IMR-90 (cell line): ENCODE measurements around the gene VOPP1. TPM values are rescaled to one million over a fixed set of nuclear protein-coding genes. Genes with fewer than 3 reads are reported as not detected.

Experiments
- ATAC-seq: fragments of 200-7000 bp; cut with Tn5 transposase; 2 replicates; pipeline ENCODE4 v1.9.1; 2020; ENCODE audit warnings: low read depth, mild to moderate bottlenecking, moderate library complexity
- BruUV-seq: library from RNA; stranded (reverse); fragments of 400-500 nt; replicated peaks from 2 replicates; lab custom pipeline; 2021; lab: Mats Ljungman, UMichigan
- CTCF ChIA-PET: fragments of 300-600 bp; formaldehyde crosslinking; extraction: SDS; loops from one replicate; lab custom pipeline; 2021; ENCODE audit warnings: antibody characterized with exemption; lab: Yijun Ruan, JAX
- POLR2A ChIA-PET: fragments of 300-600 bp; sonication (Branson Sonifier 250); formaldehyde crosslinking; loops from one replicate; lab custom pipeline; 2022; ENCODE audit warnings: antibody characterized with exemption; ENCODE audit not compliant: unreplicated experiment; lab: Charles Lee
- DNase-seq: peaks from one replicate; pipeline ENCODE4 v3.0.0; 2013
- H2AFZ ChIP-seq: replicated peaks from 2 replicates; pipeline ENCODE3; 2013; ENCODE audit warnings: low read length, mild to moderate bottlenecking; ENCODE audit not compliant: poor library complexity
- H2AK5ac ChIP-seq: 2 replicates; pipeline ENCODE4 v1.6.1; 2013; ENCODE audit warnings: low read depth, low read length, inconsistent platforms
- H2AK9ac ChIP-seq: replicated peaks from 2 replicates; pipeline ENCODE3; 2013; ENCODE audit warnings: mild to moderate bottlenecking, low read depth, low read length, moderate library complexity; ENCODE audit not compliant: poor library complexity
- H2BK120ac ChIP-seq: 2 replicates; pipeline ENCODE4 v1.6.1; 2013; ENCODE audit warnings: low read depth, low read length, inconsistent platforms
- H2BK15ac ChIP-seq: 3 replicates; pipeline ENCODE4 v1.6.1; 2013; ENCODE audit warnings: low read depth, low read length, inconsistent platforms
- H2BK20ac ChIP-seq: 2 replicates; pipeline ENCODE4 v1.6.1; 2013; ENCODE audit warnings: low read depth, mild to moderate bottlenecking, inconsistent platforms, low read length, moderate library complexity
- H2BK5ac ChIP-seq: 2 replicates; pipeline ENCODE4 v1.6.1; 2013; ENCODE audit warnings: mild to moderate bottlenecking, low read depth, low read length, inconsistent platforms; ENCODE audit not compliant: poor library complexity, severe bottlenecking
- H3K14ac ChIP-seq: replicated peaks from 2 replicates; pipeline ENCODE4 v1.6.1; 2013; ENCODE audit warnings: low read depth, low read length, inconsistent platforms
- H3K18ac ChIP-seq: 2 replicates; pipeline ENCODE4 v1.6.1; 2013; ENCODE audit warnings: low read depth, low read length, control low read depth
- H3K23ac ChIP-seq: 2 replicates; pipeline ENCODE4 v1.6.1; 2013; ENCODE audit warnings: low read depth, low read length, inconsistent platforms
- H3K27ac ChIP-seq: 2 replicates; pipeline ENCODE4 v1.5.1; 2013; ENCODE audit warnings: mild to moderate bottlenecking, control low read depth, low read length; ENCODE audit not compliant: insufficient read depth
- H3K27me3 ChIP-seq: 2 replicates; pipeline ENCODE4 v1.6.1; 2013; ENCODE audit warnings: low read length; ENCODE audit not compliant: control insufficient read depth, insufficient read depth
- H3K36me3 ChIP-seq: 2 replicates; pipeline ENCODE4 v1.6.1; 2013; ENCODE audit warnings: low read length, mixed read lengths; ENCODE audit not compliant: control insufficient read depth, insufficient read depth
- H3K4ac ChIP-seq: 2 replicates; pipeline ENCODE4 v1.6.1; 2013; ENCODE audit warnings: low read depth, low read length, inconsistent platforms
- H3K4me1 ChIP-seq: 2 replicates; pipeline ENCODE4 v1.6.1; 2013; ENCODE audit warnings: low read length, mixed read lengths; ENCODE audit not compliant: control insufficient read depth, insufficient read depth
- H3K4me2 ChIP-seq: 2 replicates; pipeline ENCODE4 v1.6.1; 2013; ENCODE audit warnings: low read depth, mild to moderate bottlenecking, control low read depth, low read length, moderate library complexity
- H3K4me3 ChIP-seq: 2 replicates; pipeline ENCODE4 v1.5.1; 2013; ENCODE audit warnings: low read depth, mild to moderate bottlenecking, control low read depth, low read length, moderate library complexity; ENCODE audit not compliant: insufficient read depth
- H3K56ac ChIP-seq: 2 replicates; pipeline ENCODE4 v1.6.1; 2013; ENCODE audit warnings: low read length, inconsistent platforms; ENCODE audit not compliant: insufficient read depth; ENCODE audit errors: extremely low read depth
- H3K79me1 ChIP-seq, 2 experiments: 2 replicates each; pipeline ENCODE4 v1.6.1; 2013; ENCODE audit warnings: low read length in 2 of 2, inconsistent platforms in 1 of 2, low read depth in 1 of 2
- H3K9ac ChIP-seq: 2 replicates; pipeline ENCODE4 v1.6.1; 2013; ENCODE audit warnings: low read depth, low read length, control low read depth
- H3K9me1 ChIP-seq: 2 replicates; pipeline ENCODE4 v1.6.1; 2013; ENCODE audit warnings: low read length, inconsistent platforms; ENCODE audit not compliant: insufficient read depth
- H3K9me3 ChIP-seq: 2 replicates; pipeline ENCODE4 v1.6.1; 2013; ENCODE audit warnings: low read length; ENCODE audit not compliant: control insufficient read depth, insufficient read depth
- H4K20me1 ChIP-seq: 2 replicates; pipeline ENCODE4 v1.6.1; 2013; ENCODE audit warnings: low read length, inconsistent platforms; ENCODE audit not compliant: insufficient read depth
- H4K5ac ChIP-seq: 2 replicates; pipeline ENCODE4 v1.6.1; 2013; ENCODE audit warnings: mild to moderate bottlenecking, low read depth, low read length, control low read depth
- H4K8ac ChIP-seq, 2 experiments: 2 replicates each; pipeline ENCODE4 v1.6.1; 2013; ENCODE audit warnings: low read depth in 2 of 2, low read length in 2 of 2, control low read depth in 1 of 2, inconsistent platforms in 1 of 2
- H4K91ac ChIP-seq: 2 replicates; pipeline ENCODE4 v1.6.1; 2013; ENCODE audit warnings: low read depth, low read length, inconsistent platforms; ENCODE audit not compliant: insufficient read depth
- BHLHE40 ChIP-seq: fragments of 150-350 bp; IDR thresholded peaks from 2 replicates; pipeline ENCODE4 v1.6.1; 2016; ENCODE audit warnings: mild to moderate bottlenecking, low read depth, low read length
- CEBPB ChIP-seq: IDR thresholded peaks from 2 replicates; pipeline ENCODE4 v1.6.1; 2012; ENCODE audit warnings: low read depth, low read length, improper control_type of control experiment
- CHD1 ChIP-seq: IDR thresholded peaks from 2 replicates; pipeline ENCODE4 v1.6.1; 2012; ENCODE audit warnings: low read depth, low read length, improper control_type of control experiment
- FOS ChIP-seq: fragments of 150-350 bp; IDR thresholded peaks from 2 replicates; pipeline ENCODE4 v1.6.1; 2016; ENCODE audit warnings: low read depth, low read length
- MAFK ChIP-seq: IDR thresholded peaks from 2 replicates; pipeline ENCODE4 v1.6.1; 2012; ENCODE audit warnings: low read depth, low read length, improper control_type of control experiment
- MAZ ChIP-seq: IDR thresholded peaks from 2 replicates; pipeline ENCODE4 v1.6.1; 2012; ENCODE audit warnings: low read depth, mild to moderate bottlenecking, low read length, improper control_type of control experiment, moderate library complexity, borderline replicate concordance
- MXI1 ChIP-seq: IDR thresholded peaks from 2 replicates; pipeline ENCODE4 v1.6.1; 2012; ENCODE audit warnings: low read depth, mild to moderate bottlenecking, low read length, moderate library complexity, borderline replicate concordance
- NFE2L2 ChIP-seq: fragments of 150-350 bp; IDR thresholded peaks from 2 replicates; pipeline ENCODE4 v1.6.1; 2016; ENCODE audit warnings: low read depth, mild to moderate bottlenecking, low read length
- POLR2A ChIP-seq: IDR thresholded peaks from 2 replicates; pipeline ENCODE4 v1.6.1; 2012; ENCODE audit warnings: mild to moderate bottlenecking, low read depth, low read length
- RAD21 ChIP-seq: IDR thresholded peaks from 2 replicates; pipeline ENCODE4 v1.6.1; 2012; ENCODE audit warnings: low read length, improper control_type of control experiment
- RCOR1 ChIP-seq: IDR thresholded peaks from 2 replicates; pipeline ENCODE4 v1.6.1; 2012; ENCODE audit warnings: mild to moderate bottlenecking, low read length, improper control_type of control experiment; ENCODE audit not compliant: insufficient replicate concordance
- RFX5 ChIP-seq: IDR thresholded peaks from 2 replicates; pipeline ENCODE4 v1.8.0; 2012; ENCODE audit warnings: low read depth, mild to moderate bottlenecking, low read length, moderate library complexity
- SMC3 ChIP-seq: fragments of 150-350 bp; IDR thresholded peaks from 2 replicates; pipeline ENCODE4 v1.6.1; 2016; ENCODE audit warnings: low read depth, mild to moderate bottlenecking, antibody characterized with exemption, low read length, moderate library complexity
- WGBS, 2 experiments: methylation state at CpG; one replicate each; pipeline versions ENCODE4 v1.1.5 to v1.1.7; 2013; ENCODE audit warnings: missing lambda C conversion rate in 2 of 2; ENCODE audit not compliant: insufficient read length in 1 of 2; ENCODE audit errors: extremely low coverage in 2 of 2; 5-methylcytosine and 5-hydroxymethylcytosine counted together
- dilution Hi-C: fragments of 300-500 bp; cut with HindIII; formaldehyde crosslinking; loops from one replicate; pipeline ENCODE4 v1.14.3; 2018; ENCODE audit warnings: low sequenced_read_pairs; ENCODE audit not compliant: unreplicated experiment
- in situ Hi-C: fragments of 300-500 bp; cut with MboI; formaldehyde crosslinking; loops from 3 replicates; pipeline ENCODE4 v1.14.3; 2019; ENCODE audit warnings: low sequenced_read_pairs, inconsistent platforms, mixed read lengths
- intact Hi-C: fragments of 100-400 bp; cut with micrococcal nuclease; formaldehyde crosslinking; loops from 2 replicates; pipeline ENCODE4 v1.10.0; 2022
- polyA plus RNA-seq, 3 experiments: library from polyadenylated mRNA; depleted of rRNA; stranded (reverse); fragments of >200 nt; gene quantifications; 2 replicates each; pipeline ENCODE4 v1.2.3, GENCODE V29; 2012; ENCODE audit warnings: low replicate concordance in 1 of 3
- total RNA-seq: library from RNA; depleted of rRNA; stranded (reverse); fragments of >200 nt; gene quantifications from 2 replicates; pipeline ENCODE4 v1.2.3, GENCODE V29; 2012
- TF ChIP-seq, protein P1 (sequence below): conservative IDR thresholded peaks from 2 replicates; pipeline ENCODE4 v1.5.1; 2012; ENCODE audit warnings: mild to moderate bottlenecking, low read depth, low read length, improper control_type of control experiment
- TF ChIP-seq, protein P2 (sequence below): fragments of 150-350 bp; IDR thresholded peaks from 2 replicates; pipeline ENCODE4 v1.6.1; 2017; ENCODE audit warnings: mild to moderate bottlenecking, antibody characterized with exemption, low read length, low read depth
- TF ChIP-seq, protein P3 (sequence below): fragments of 150-350 bp; IDR thresholded peaks from 2 replicates; pipeline ENCODE4 v1.6.1; 2016; ENCODE audit warnings: low read depth, mild to moderate bottlenecking, low read length, moderate library complexity, borderline replicate concordance

Gene VOPP1
- total and polyA plus RNA-seq, 2 of the 4 experiments (the other 2 are of a cell fraction) = 60.2 to 94.5 TPM

DNA sequence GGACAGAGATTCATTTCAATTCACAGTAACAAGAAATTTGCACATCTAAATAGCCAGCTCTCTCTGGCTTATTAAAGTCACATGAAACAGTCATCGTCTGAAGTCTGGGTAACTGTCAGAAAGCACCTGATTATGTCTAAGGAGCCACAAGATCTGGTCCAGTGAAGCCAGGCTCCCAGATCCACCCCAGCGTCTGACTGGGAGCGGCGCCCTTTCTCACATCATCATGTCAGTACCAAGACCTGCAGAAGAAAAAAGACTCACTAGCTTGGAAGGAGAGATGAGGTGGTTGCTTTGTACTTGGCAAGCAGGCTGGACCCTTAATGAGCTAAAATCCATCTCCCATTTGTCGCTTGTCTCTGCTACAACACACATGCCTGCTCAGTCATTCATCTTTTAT lies 58.4 kb downstream of the VOPP1 start:
- CTCF ChIA-PET = no interaction called here
- H3K36me3 ChIP-seq = peaks cover 33% of the 10 kb centered on the region
- in situ Hi-C loops = no loop called here

More for the DNA sequence above, 58.4 kb downstream of the VOPP1 start:
- no peak overlapping the region for H3K14ac ChIP-seq
- no peak overlapping the region for H3K18ac ChIP-seq
- POLR2A ChIA-PET = interaction anchor here (0.5 kb wide), 1 partner anchor 433 kb away, joined by 5 read pairs; no protein-coding TSS in a partner anchor
- no peak overlapping the region for H3K56ac ChIP-seq
- peaks cover 29 to 63% of the 10 kb centered on the region in 2 experiments for H3K79me1 ChIP-seq
- H2BK20ac ChIP-seq = no peak overlapping the region
- H2BK120ac ChIP-seq = no peak overlapping the region
- no CpG with 5 or more reads among the region's 5 CpGs for WGBS, 2 experiments
- ATAC-seq (no peak), DNase-seq (no peak)
- no peaks in the 10 kb centered on the region for H3K9me3 ChIP-seq
- no peak overlapping the region for H3K4ac ChIP-seq
- H3K4me3 ChIP-seq = no peak overlapping the region
- no peak overlapping the region for H3K23ac ChIP-seq
- H3K4me1 ChIP-seq = peaks cover 9% of the 10 kb centered on the region
- H2AK9ac ChIP-seq = no peak overlapping the region
- H3K27me3 ChIP-seq = no peaks in the 10 kb centered on the region
- H4K8ac ChIP-seq = no peak overlapping the region
- no peak overlapping the region for H2BK5ac ChIP-seq
- no peak overlapping the region for H2BK15ac ChIP-seq
- H4K20me1 ChIP-seq = peaks cover 14% of the 10 kb centered on the region
- H4K91ac ChIP-seq = no peak overlapping the region
- no peak overlapping the region for H3K4me2 ChIP-seq
- H3K27ac ChIP-seq = no peak overlapping the region
- H3K9me1 ChIP-seq = peaks cover 26% of the 10 kb centered on the region; the same call in 1 of the 2 replicates
- dilution Hi-C loops = no loop called here
- intact Hi-C loops = no loop called here
- H3K9ac ChIP-seq = no peak overlapping the region
- BruUV-seq = no TSS peak
- TF ChIP-seq MAZ (no peak), BHLHE40 (no peak), MAFK (no peak), RFX5 (no peak), CEBPB (no peak), MXI1 (no peak), RAD21 (no peak), NFE2L2 (no peak), POLR2A (no peak), SMC3 (no peak), CHD1 (no peak), RCOR1 (no peak), FOS (no peak)
- TF ChIP-seq, protein P1, sequence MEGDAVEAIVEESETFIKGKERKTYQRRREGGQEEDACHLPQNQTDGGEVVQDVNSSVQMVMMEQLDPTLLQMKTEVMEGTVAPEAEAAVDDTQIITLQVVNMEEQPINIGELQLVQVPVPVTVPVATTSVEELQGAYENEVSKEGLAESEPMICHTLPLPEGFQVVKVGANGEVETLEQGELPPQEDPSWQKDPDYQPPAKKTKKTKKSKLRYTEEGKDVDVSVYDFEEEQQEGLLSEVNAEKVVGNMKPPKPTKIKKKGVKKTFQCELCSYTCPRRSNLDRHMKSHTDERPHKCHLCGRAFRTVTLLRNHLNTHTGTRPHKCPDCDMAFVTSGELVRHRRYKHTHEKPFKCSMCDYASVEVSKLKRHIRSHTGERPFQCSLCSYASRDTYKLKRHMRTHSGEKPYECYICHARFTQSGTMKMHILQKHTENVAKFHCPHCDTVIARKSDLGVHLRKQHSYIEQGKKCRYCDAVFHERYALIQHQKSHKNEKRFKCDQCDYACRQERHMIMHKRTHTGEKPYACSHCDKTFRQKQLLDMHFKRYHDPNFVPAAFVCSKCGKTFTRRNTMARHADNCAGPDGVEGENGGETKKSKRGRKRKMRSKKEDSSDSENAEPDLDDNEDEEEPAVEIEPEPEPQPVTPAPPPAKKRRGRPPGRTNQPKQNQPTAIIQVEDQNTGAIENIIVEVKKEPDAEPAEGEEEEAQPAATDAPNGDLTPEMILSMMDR = no peak
- TF ChIP-seq, protein P2, sequence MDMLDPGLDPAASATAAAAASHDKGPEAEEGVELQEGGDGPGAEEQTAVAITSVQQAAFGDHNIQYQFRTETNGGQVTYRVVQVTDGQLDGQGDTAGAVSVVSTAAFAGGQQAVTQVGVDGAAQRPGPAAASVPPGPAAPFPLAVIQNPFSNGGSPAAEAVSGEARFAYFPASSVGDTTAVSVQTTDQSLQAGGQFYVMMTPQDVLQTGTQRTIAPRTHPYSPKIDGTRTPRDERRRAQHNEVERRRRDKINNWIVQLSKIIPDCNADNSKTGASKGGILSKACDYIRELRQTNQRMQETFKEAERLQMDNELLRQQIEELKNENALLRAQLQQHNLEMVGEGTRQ = no peak
- TF ChIP-seq, protein P3, sequence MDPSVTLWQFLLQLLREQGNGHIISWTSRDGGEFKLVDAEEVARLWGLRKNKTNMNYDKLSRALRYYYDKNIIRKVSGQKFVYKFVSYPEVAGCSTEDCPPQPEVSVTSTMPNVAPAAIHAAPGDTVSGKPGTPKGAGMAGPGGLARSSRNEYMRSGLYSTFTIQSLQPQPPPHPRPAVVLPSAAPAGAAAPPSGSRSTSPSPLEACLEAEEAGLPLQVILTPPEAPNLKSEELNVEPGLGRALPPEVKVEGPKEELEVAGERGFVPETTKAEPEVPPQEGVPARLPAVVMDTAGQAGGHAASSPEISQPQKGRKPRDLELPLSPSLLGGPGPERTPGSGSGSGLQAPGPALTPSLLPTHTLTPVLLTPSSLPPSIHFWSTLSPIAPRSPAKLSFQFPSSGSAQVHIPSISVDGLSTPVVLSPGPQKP = no peak
- H4K5ac ChIP-seq = no peak overlapping the region
- no peak overlapping the region for H2AK5ac ChIP-seq
- H2AFZ ChIP-seq = no peak overlapping the region
